PC-3 (cell line): Measurements from ENCODE around the gene KCNK13.

ENCODE experiments used
- EZH2 ChIP-seq: fragments of 300-600 bp; sonication (generic); IDR thresholded peaks from one replicate; pipeline ENCODE4 v1.6.1; 2017; ENCODE audit warnings: antibody characterized with exemption, mild to moderate bottlenecking, low read length; ENCODE audit not compliant: unreplicated experiment
- EZH2phosphoT487 ChIP-seq: fragments of 300-600 bp; sonication (generic); IDR thresholded peaks from 2 replicates; pipeline ENCODE4 v1.6.1; 2018; ENCODE audit warnings: mild to moderate bottlenecking, antibody characterized with exemption, low read length, borderline replicate concordance
- TF ChIP-seq, protein P1 (sequence below): fragments of 300-600 bp; sonication (generic); conservative IDR thresholded peaks from 2 replicates; pipeline ENCODE4 v1.5.1; 2017; ENCODE audit warnings: antibody characterized with exemption, low read depth, mild to moderate bottlenecking, low read length

DNA sequence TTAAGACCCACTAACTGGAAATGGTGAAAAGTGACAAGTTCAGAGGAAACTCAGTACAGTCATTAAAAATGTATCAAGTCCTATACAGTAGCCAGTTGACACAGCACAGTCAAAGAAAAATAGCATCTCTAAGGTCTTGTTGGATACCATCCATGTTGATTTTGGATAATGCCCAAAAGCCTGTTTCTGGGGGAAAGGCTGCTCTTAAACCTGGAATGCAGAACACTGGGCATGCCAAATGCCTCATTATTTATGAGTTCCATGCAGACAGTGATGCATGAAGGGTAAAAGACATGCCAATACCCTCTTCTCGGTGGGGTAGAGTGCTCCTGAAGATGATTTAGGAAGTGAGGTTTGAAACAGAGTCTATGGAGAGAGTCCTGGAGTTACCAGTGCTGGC lies 29.6 kb downstream of the KCNK13 start:
- TF ChIP-seq, protein P1, sequence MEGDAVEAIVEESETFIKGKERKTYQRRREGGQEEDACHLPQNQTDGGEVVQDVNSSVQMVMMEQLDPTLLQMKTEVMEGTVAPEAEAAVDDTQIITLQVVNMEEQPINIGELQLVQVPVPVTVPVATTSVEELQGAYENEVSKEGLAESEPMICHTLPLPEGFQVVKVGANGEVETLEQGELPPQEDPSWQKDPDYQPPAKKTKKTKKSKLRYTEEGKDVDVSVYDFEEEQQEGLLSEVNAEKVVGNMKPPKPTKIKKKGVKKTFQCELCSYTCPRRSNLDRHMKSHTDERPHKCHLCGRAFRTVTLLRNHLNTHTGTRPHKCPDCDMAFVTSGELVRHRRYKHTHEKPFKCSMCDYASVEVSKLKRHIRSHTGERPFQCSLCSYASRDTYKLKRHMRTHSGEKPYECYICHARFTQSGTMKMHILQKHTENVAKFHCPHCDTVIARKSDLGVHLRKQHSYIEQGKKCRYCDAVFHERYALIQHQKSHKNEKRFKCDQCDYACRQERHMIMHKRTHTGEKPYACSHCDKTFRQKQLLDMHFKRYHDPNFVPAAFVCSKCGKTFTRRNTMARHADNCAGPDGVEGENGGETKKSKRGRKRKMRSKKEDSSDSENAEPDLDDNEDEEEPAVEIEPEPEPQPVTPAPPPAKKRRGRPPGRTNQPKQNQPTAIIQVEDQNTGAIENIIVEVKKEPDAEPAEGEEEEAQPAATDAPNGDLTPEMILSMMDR = no peak
- TF ChIP-seq EZH2 = no peak
- TF ChIP-seq EZH2phosphoT487 = no peak
